ENCODE results near the gene CD34.

The CD34 gene

GRCh38 chr1:207870306-207871031 is 40.5 kb downstream of the CD34 start:
- DNase-seq = no peak

DNA sequence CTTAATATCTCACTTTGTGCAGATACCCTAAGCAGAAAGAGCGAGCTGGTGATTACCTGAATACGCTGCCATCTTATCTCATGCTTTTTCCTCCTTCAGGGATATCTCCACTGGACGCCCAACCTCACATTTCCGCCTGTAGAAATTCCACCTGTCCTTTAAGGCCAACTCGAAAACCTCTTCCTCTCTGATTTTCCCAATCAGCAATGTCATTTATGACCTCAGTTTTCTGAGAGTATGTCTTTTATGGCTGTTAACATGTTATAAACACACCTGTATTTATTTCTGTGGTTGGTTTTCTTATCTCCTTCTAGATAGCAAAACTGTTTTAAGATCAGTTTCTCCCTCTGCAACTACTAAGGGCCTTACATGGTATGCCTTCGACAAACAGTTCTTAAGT is 41.1 kb downstream of the CD34 start:
- no peak for DNase-seq

- DNase-seq = peak; percentile 69
Measured at GRCh38 chr1:207868774-207869721, 41.9 kb downstream of the CD34 start.

- DNase-seq = peak; percentile 34
Measured at GRCh38 chr1:207868251-207868773, 42.6 kb downstream of the CD34 start.

GRCh38 chr1:207867136-207868109 is 43.5 kb downstream of the CD34 start:
- DNase-seq = peak; percentile 27

DNA sequence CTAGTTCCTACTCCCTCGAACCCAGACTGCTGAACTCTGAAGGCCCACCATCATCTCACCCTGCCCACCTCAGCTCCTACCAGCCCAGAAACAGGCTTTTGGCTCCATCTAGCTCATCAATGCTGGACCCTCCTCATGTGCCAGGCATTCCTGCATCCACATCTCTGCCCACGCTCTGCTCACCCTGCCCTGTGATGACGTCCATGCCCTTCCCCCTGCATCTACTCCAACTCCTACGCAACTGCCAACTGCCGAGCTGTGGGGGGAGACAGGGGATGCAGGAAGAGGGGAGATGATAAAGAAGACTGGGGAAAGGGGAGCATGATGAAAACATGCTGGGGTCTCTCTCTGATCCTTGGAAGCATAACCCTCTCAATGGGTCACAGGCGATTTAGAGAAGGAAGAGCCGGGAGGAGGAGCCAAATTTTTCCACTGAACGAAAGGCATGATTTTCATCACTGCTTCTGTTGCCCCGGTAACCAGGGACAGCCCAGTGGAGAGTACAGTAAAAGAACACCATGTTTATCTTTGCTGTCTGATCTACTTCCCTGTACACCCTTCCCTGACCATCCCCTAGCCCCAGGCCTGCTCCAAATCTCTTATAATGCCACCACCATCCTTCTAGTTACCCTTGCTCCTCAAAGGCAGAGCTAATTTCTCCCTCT is 44.3 kb downstream of the CD34 start:
- DNase-seq = peak; percentile 38

GRCh38 chr1:207863893-207864535 is 46.9 kb downstream of the CD34 start:
- peak; percentile 56 for DNase-seq

- DNase-seq = no peak
Measured at GRCh38 chr1:207862241-207862787, 48.6 kb downstream of the CD34 start.

- DNase-seq = peak; percentile 45
Measured at GRCh38 chr1:207861442-207862177, 49.3 kb downstream of the CD34 start.

GRCh38 chr1:207860531-207860930 is 50.4 kb downstream of the CD34 start:
- DNase-seq = no peak

DNA sequence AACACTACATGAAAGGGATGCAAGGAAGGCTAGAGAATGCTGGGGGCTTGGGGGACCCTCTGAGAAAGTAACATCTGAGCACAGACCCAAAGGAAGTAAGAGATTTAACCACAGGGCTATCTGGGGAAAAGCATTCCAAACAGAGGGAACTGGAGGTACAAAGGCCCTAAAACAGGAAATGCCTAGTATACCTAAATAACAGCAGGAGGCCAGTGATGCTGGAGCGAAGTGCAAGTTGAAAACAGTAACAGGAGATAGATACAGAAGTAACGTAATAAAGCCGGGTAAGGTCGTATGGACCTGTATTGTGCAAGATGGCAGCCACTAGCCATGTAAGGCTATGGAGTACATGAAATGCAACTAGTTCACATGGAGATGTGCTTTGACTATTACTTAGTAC is 52.1 kb downstream of the CD34 start:
- no peak for DNase-seq

- no peak for DNase-seq
Measured at GRCh38 chr1:207858281-207858680, 52.6 kb downstream of the CD34 start.

DNA sequence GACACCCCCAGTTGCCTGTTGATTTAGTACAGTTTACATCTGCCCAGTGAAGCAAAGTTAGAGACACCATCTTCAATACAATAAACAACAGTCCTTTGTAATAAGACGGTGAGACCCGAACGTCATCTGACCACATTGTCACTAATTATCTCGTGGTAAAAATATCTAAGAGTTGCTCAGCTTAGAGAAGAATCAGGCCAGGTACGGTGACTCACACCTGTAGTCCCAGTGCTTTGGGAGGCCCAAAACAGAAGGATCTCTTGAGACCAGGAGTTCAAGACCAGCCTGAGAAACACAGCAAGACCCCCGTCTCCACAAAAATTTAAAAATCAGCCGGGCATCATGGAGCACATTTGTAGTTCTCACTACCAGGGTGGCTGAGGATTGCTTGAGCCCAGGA is 53.5 kb downstream of the CD34 start:
- DNase-seq = no peak

- DNase-seq = no peak
Measured at GRCh38 chr1:207856276-207857023, 54.5 kb downstream of the CD34 start.

DNA sequence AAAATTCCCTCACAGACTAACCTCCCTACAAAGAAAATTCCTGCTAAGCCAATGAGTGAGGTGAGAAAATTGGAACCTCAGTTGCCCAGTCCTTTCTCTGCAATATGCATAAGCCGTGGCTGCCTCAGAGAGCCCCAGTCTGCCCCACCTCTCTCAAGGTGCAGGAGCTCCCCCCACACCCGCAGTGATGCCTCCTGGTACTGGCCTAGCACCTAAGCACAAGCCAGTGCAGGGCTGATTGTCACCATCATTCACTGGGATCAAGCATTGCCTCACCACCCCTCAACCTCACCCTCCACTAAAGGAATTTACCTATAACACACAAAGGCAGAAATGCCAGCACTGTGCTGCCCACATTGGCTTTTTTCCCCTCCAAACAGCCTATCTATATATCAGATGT is 56.9 kb downstream of the CD34 start:
- DNase-seq = no peak

- no peak for DNase-seq
Measured at GRCh38 chr1:207853372-207853757, 57.6 kb downstream of the CD34 start.

DNA sequence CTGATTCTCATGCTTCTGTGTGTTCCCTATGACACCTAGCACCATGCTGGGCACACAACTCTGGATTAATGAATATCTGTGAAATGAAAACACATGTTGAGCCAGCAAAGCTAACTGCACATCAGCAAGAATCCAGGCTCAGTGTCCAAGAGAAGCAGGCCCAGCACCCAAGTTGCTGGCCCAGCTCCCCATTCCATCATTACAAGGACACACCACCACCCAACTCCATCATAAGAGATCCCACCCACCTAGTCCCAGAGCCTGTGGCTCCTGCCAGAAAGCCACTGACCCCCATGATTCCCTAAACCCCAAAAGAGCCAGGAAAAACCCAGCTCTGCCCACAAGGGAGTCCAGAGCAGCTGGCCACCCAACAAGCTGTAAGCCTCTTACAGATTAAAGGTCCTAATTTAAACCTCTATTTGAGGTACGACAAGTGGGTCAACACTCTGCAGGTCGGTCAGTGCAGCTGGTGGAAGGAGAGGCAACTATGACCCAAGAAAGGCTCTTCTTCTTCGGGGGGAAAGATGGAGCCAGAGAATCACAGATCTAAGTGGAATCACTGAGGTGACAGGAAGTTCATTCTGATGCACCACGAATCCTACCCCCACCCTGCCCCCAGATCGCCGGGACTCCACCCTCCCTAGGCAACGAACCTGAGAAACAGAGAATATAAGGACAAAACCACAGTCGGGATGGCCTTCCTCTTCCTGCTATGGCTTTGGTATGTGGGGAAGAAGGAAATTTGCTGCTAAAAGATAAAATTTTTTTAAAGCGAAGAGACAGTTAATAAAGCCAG is 58.2 kb downstream of the CD34 start:
- DNase-seq = no peak

- no peak for DNase-seq
Measured at GRCh38 chr1:207851696-207852095, 59.2 kb downstream of the CD34 start.
